ENCODE data around the gene OR8K3. TPM values are rescaled to one million over a fixed set of nuclear protein-coding genes. Genes with fewer than 3 reads are reported as not detected.

OR8K3 gene
- total RNA-seq = not detected

DNA sequence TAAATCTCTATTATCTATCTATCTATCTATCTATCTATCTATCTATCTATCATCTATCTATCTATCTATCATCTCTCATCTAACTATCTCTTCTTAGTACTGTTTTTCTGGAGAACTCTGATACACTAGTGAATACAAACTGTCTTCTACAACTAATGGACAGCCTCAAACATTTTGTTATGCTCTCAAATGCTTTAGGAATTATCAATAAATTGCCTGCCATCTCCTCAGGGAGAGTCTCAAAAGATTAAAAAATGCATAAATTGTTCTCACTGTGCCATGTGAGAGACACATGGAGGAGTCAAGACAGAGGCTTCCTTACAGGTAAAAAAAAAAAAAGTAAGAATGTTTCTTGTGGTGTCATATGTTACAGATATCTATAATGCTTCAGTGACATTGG is at the start of gene OR8K3:
OR8K3 (plus strand) TSS at position 301 of the 400 bp plus-strand sequence. CDS start 3,163 bp downstream, outside the sequence.
- Histone ChIP-seq H3K4me1 (no peaks in the 10 kb centered on the region), H3K27ac (no peak within 1 kb of the TSS), H3K27me3 (no peaks in the 10 kb centered on the region), H3K9me3 (no peaks in the 10 kb centered on the region), H3K4me3 (no peak within 1 kb of the TSS), H3K36me3 (replicated peaks in 1 of 2; ENCODE audit: insufficient read depth in 1 of 2, low read depth in 2 of 2) (no peaks in the 10 kb centered on the region)
- DNase-seq (no peak), ATAC-seq (no peak)
- TF ChIP-seq, protein P1, sequence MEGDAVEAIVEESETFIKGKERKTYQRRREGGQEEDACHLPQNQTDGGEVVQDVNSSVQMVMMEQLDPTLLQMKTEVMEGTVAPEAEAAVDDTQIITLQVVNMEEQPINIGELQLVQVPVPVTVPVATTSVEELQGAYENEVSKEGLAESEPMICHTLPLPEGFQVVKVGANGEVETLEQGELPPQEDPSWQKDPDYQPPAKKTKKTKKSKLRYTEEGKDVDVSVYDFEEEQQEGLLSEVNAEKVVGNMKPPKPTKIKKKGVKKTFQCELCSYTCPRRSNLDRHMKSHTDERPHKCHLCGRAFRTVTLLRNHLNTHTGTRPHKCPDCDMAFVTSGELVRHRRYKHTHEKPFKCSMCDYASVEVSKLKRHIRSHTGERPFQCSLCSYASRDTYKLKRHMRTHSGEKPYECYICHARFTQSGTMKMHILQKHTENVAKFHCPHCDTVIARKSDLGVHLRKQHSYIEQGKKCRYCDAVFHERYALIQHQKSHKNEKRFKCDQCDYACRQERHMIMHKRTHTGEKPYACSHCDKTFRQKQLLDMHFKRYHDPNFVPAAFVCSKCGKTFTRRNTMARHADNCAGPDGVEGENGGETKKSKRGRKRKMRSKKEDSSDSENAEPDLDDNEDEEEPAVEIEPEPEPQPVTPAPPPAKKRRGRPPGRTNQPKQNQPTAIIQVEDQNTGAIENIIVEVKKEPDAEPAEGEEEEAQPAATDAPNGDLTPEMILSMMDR (IDR thresholded peaks at IDR 0.05) = no peak
- no peak for TF ChIP-seq POLR2A (IDR thresholded peaks at IDR 0.05)
- intact Hi-C loops (cut with DNase I) = no loop called here

DNA sequence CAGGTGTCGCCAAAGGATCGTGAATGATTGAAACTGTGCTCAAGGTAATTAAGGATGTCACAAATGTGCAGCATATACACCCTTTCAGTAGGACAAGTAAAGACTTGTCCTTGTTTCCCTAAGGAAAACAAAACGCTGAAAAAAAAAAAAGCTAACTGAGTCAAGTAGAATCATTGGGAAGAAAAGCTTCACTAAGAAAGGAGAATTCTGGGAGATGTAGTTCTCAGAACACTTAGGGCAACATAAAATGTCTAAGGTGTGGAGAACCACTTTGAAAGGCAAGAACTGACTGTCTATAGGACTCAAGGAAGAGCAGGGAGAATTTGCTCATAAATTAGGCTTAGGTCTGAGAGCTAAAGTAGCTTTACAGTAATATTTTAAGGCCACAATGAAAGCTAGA is 43.9 kb upstream of the OR8K3 start:
- H3K27ac ChIP-seq = no peak overlapping the region
- intact Hi-C loops (cut with DNase I) = no loop called here
- H3K4me3 ChIP-seq = no peak overlapping the region
- WGBS, 2 donors = 41 to 57% methylated on average over 3 of the region's 3 CpGs
- DNase-seq (no peak), ATAC-seq (no peak)
- H3K4me1 ChIP-seq = no peaks in the 10 kb centered on the region
- H3K36me3 ChIP-seq (replicated peaks in 1 of 2; ENCODE audit: insufficient read depth in 1 of 2, low read depth in 2 of 2) = no peaks in the 10 kb centered on the region
- no peaks in the 10 kb centered on the region for H3K27me3 ChIP-seq
- TF ChIP-seq, protein P1 (IDR thresholded peaks at IDR 0.05) = no peak
- TF ChIP-seq POLR2A (IDR thresholded peaks at IDR 0.05) = no peak
- H3K9me3 ChIP-seq = no peaks in the 10 kb centered on the region

DNA sequence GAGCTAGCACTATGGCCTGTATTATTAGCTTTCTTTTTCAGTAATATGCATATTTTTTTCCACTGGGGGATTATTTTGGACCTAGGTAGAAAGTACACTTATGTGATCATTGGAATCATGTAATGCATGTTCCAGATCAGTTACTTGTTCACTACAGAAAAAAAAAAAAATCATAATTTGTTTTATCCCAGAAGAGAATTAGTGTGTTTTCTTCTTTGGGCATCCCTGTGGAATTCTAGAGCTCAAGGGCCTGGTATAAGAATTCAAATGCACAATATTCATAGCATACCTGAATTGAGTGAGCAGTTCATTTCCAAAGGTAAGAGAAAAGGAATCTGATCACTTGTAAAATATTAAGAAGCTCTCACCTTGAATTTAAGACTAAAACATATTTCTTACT is 41.1 kb upstream of the OR8K3 start, which contains the start of gene OR5T1:
OR5T1 (plus strand) TSS at position 301 of the 400 bp plus-strand sequence. CDS start 1,485 bp downstream, outside the sequence.
- ATAC-seq (no peak), DNase-seq (no peak)
- no peaks in the 10 kb centered on the region for H3K27me3 ChIP-seq
- intact Hi-C loops (cut with DNase I) = no loop called here
- H3K36me3 ChIP-seq (replicated peaks in 1 of 2; ENCODE audit: insufficient read depth in 1 of 2, low read depth in 2 of 2) = no peaks in the 10 kb centered on the region
- no peak within 1 kb of the TSS for H3K4me3 ChIP-seq
- no peak for TF ChIP-seq POLR2A (IDR thresholded peaks at IDR 0.05)
- TF ChIP-seq, protein P1 (IDR thresholded peaks at IDR 0.05) = no peak
- no peak within 1 kb of the TSS for H3K27ac ChIP-seq
- no peaks in the 10 kb centered on the region for H3K4me1 ChIP-seq
- H3K9me3 ChIP-seq = no peaks in the 10 kb centered on the region

DNA sequence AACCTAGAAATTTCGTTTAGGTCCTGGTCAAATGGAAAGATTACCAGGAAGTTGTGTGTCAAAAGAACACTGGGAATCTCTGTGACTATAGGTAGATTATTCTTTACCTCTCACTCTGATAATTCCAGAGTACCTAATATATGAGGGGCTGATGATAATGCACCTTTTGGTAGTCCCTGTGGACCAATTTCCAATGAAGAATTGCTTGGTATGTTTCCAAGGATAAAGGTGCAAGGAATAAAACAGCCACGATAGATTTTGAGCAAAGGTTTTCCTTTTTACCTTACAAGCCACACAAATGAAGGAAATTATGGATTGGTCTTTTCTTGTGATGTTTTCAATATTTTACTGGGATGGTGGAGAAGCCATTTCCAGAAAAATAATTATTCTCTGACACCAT is 22.8 kb upstream of the OR8K3 start, which contains the start of gene OR8H1:
OR8H1 (minus strand) TSS at position 101 of the 400 bp plus-strand sequence. CDS start 1,192 bp downstream, outside the sequence.
- no peaks in the 10 kb centered on the region for H3K27me3 ChIP-seq
- TF ChIP-seq, protein P1 (IDR thresholded peaks at IDR 0.05) = no peak
- no peak for TF ChIP-seq POLR2A (IDR thresholded peaks at IDR 0.05)
- 55 to 57% methylated on average over 2 of the region's 2 CpGs for WGBS, 2 donors
- no peak within 1 kb of the TSS for H3K27ac ChIP-seq
- ATAC-seq (no peak), DNase-seq (no peak)
- H3K9me3 ChIP-seq = no peaks in the 10 kb centered on the region
- intact Hi-C loops (cut with DNase I) = no loop called here
- H3K4me1 ChIP-seq = no peaks in the 10 kb centered on the region
- H3K4me3 ChIP-seq = no peak within 1 kb of the TSS
- H3K36me3 ChIP-seq (replicated peaks in 1 of 2; ENCODE audit: insufficient read depth in 1 of 2, low read depth in 2 of 2) = no peaks in the 10 kb centered on the region

DNA sequence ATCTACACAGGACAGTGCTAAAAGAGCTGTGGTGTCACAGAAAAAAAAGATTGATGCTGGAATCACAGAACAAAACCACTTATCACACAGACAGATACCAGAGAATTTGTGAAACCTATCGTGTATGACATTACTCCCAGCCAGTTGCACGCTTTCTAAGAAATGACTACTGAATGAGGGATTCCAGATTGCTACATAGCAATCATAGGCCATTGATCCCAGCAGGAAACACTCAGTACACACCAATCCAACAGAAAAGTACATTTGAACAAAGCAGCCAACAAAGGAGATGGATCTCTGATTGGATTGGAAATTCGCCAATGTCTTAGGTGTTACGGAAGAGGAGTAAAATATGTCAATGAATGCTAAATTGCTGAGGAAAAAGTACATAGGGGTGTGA is 18.0 kb upstream of the OR8K3 start:
- no peak for ATAC-seq
- no peaks in the 10 kb centered on the region for H3K36me3 ChIP-seq (replicated peaks in 1 of 2; ENCODE audit: insufficient read depth in 1 of 2, low read depth in 2 of 2)
- intact Hi-C loops (cut with DNase I) = no loop called here

More for the DNA sequence above, 18.0 kb upstream of the OR8K3 start:
- no peaks in the 10 kb centered on the region for H3K4me1 ChIP-seq
- WGBS, 2 donors = 59 to 71% methylated on average over 4 of the region's 4 CpGs
- no peak overlapping the region for H3K27ac ChIP-seq
- no peaks in the 10 kb centered on the region for H3K9me3 ChIP-seq
- no peak for TF ChIP-seq POLR2A (IDR thresholded peaks at IDR 0.05)
- TF ChIP-seq, protein P1 (IDR thresholded peaks at IDR 0.05) = no peak
- H3K4me3 ChIP-seq = no peak overlapping the region
- H3K27me3 ChIP-seq = no peaks in the 10 kb centered on the region
- DNase-seq = no peak
